Liver (tissue), 9 donors: Measurements from ENCODE around the gene TTLL13. TPM values are rescaled to one million over a fixed set of nuclear protein-coding genes. Genes with fewer than 3 reads are reported as not detected.

Source experiments
- DNase-seq: peaks from one replicate; pipeline ENCODE4 v3.0.0-alpha.2; 2017; ENCODE audit warnings: low spot score
- H3K27ac ChIP-seq, 2 donors: one replicate each; pipeline ENCODE4 v1.7.0; 2013; ENCODE audit warnings: inconsistent platforms in 2 of 2, low read length in 2 of 2, control low read depth in 1 of 2, low read depth in 1 of 2, mild to moderate bottlenecking in 1 of 2
- H3K27me3 ChIP-seq, 4 donors: one replicate each; pipeline versions ENCODE4 v1.6.1 to v1.7.0; 2013; ENCODE audit warnings: low read length in 3 of 4, inconsistent platforms in 1 of 4, mild to moderate bottlenecking in 1 of 4, moderate library complexity in 1 of 4; ENCODE audit not compliant: control insufficient read depth in 4 of 4, insufficient read depth in 4 of 4
- H3K36me3 ChIP-seq, 4 donors: one replicate each; pipeline versions ENCODE4 v1.6.1 to v1.7.0; 2013; ENCODE audit warnings: low read length in 3 of 4, mild to moderate bottlenecking in 3 of 4, low read depth in 1 of 4, moderate library complexity in 1 of 4; ENCODE audit not compliant: control insufficient read depth in 4 of 4, insufficient read depth in 3 of 4
- H3K4me1 ChIP-seq, 4 donors: one replicate each; pipeline versions ENCODE4 v1.6.1 to v1.7.0; 2013; ENCODE audit warnings: low read length in 3 of 4, mild to moderate bottlenecking in 3 of 4, moderate library complexity in 1 of 4; ENCODE audit not compliant: control insufficient read depth in 4 of 4, insufficient read depth in 4 of 4
- H3K4me3 ChIP-seq, 3 donors: one replicate each; pipeline versions ENCODE4 v1.6.1 to v1.7.0; 2013; ENCODE audit warnings: low read length in 3 of 3, control low read depth in 1 of 3, low read depth in 1 of 3, mild to moderate bottlenecking in 1 of 3
- H3K9ac ChIP-seq, 2 donors: one replicate each; pipeline ENCODE4 v1.7.0; 2013; ENCODE audit warnings: low read length in 2 of 2, mild to moderate bottlenecking in 2 of 2, moderate library complexity in 2 of 2, control low read depth in 1 of 2, low read depth in 1 of 2
- H3K9me3 ChIP-seq, 4 donors: one replicate each; pipeline versions ENCODE4 v1.6.1 to v1.7.0; 2013; ENCODE audit warnings: low read length in 3 of 4; ENCODE audit not compliant: control insufficient read depth in 4 of 4
- ATF3 ChIP-seq: IDR thresholded peaks from 2 replicates; pipeline ENCODE4 v1.6.1; 2016; ENCODE audit warnings: antibody characterized with exemption
- CTCF ChIP-seq: fragments of 150-350 bp; IDR thresholded peaks from 2 replicates; pipeline ENCODE4 v1.5.1; 2017; ENCODE audit warnings: improper control_type of control experiment, low read depth, low read length; ENCODE audit not compliant: missing input control
- EGR1 ChIP-seq, 2 donors: IDR thresholded peaks; 2 replicates each; pipeline ENCODE4 v1.6.1; 2016 to 2018; ENCODE audit warnings: antibody characterized with exemption in 2 of 2, low read depth in 2 of 2
- FOXA1 ChIP-seq: IDR thresholded peaks from 2 replicates; pipeline ENCODE4 v1.6.1; 2016; ENCODE audit warnings: antibody characterized with exemption
- FOXA2 ChIP-seq: IDR thresholded peaks from 2 replicates; pipeline ENCODE4 v1.6.1; 2016; ENCODE audit warnings: antibody characterized with exemption
- GABPA ChIP-seq, 2 donors: IDR thresholded peaks in 1 of 2; conservative IDR thresholded peaks in 1 of 2; 2 replicates each; pipeline ENCODE4 v1.6.1; 2016; ENCODE audit warnings: antibody characterized with exemption in 2 of 2, mild to moderate bottlenecking in 1 of 2, moderate library complexity in 1 of 2
- HNF4A ChIP-seq, 2 donors: conservative IDR thresholded peaks; 2 replicates each; pipeline ENCODE4 v1.6.1; 2016; ENCODE audit warnings: antibody characterized with exemption in 2 of 2, mild to moderate bottlenecking in 2 of 2
- HNF4G ChIP-seq: IDR thresholded peaks from 2 replicates; pipeline ENCODE4 v1.6.1; 2016; ENCODE audit warnings: antibody characterized with exemption
- NR2F2 ChIP-seq: IDR thresholded peaks from 2 replicates; pipeline ENCODE4 v1.6.1; 2016; ENCODE audit warnings: antibody characterized with exemption
- RAD21 ChIP-seq, 2 donors: IDR thresholded peaks; 2 replicates each; pipeline ENCODE4 v1.6.1; 2016; ENCODE audit warnings: antibody characterized with exemption in 2 of 2, mild to moderate bottlenecking in 2 of 2
- REST ChIP-seq: IDR thresholded peaks from 2 replicates; pipeline ENCODE4 v1.6.1; 2016; ENCODE audit warnings: antibody characterized with exemption, mild to moderate bottlenecking
- RXRA ChIP-seq, 2 donors: IDR thresholded peaks; 2 replicates each; pipeline ENCODE4 v1.6.1; 2017 to 2018; ENCODE audit warnings: antibody characterized with exemption in 2 of 2, mild to moderate bottlenecking in 1 of 2
- SP1 ChIP-seq: IDR thresholded peaks from 2 replicates; pipeline ENCODE4 v1.6.1; 2018; ENCODE audit warnings: antibody characterized with exemption, mild to moderate bottlenecking
- TAF1 ChIP-seq: conservative IDR thresholded peaks from 2 replicates; pipeline ENCODE4 v1.6.1; 2016; ENCODE audit warnings: antibody characterized with exemption, mild to moderate bottlenecking
- YY1 ChIP-seq: IDR thresholded peaks from 2 replicates; pipeline ENCODE4 v1.6.1; 2016; ENCODE audit warnings: antibody characterized with exemption, mild to moderate bottlenecking
- ZBTB33 ChIP-seq: IDR thresholded peaks from 2 replicates; pipeline ENCODE4 v1.6.1; 2016; ENCODE audit warnings: antibody characterized with exemption
- WGBS: extraction: QIAGEN DNeasy Blood & Tissue Kit; methylation state at CpG from one replicate; pipeline ENCODE4 v1.1.7; 2013; 5-methylcytosine and 5-hydroxymethylcytosine counted together
- polyA plus RNA-seq, 2 donors: library from polyadenylated mRNA; stranded (reverse) in 1 of 2; unstranded in 1 of 2; fragments of 200-250 nt in 1 of 2; fragments of >200 nt in 1 of 2; fragmentation: Nextera tagmentation in 1 of 2; extraction: Ambion mirVana in 1 of 2; gene quantifications; one replicate each; pipeline versions ENCODE4 v1.2.1 to v1.2.3, GENCODE V29; 2013 to 2015
- total RNA-seq, 2 donors: library from RNA; depleted of rRNA; stranded (reverse); fragments of >200 nt; gene quantifications; one replicate each; pipeline ENCODE4 v1.2.3, GENCODE V29; 2014
- donor health status: healthy.
- donor health status: healthy.
- donor health status: healthy.
- donor health status: healthy.
- donor health status: healthy.

Gene TTLL13
- total and polyA plus RNA-seq, 4 donors: 0.08 to 0.17 TPM; not detected in 2

GRCh38 chr15:90214553-90215196 is 34.7 kb upstream of the TTLL13 start:
- 83% methylated on average over 8 of the region's 8 CpGs for WGBS
- H3K9ac ChIP-seq: no peak overlapping the region
- DNase-seq: no peak
- no peaks in the 10 kb centered on the region for H3K27me3 ChIP-seq
- H3K27ac ChIP-seq: no peak overlapping the region
- H3K4me1 ChIP-seq: peaks cover 3 to 43% (median 31%) of the 10 kb centered on the region in 4 donors
- no peak overlapping the region for H3K4me3 ChIP-seq
- peaks cover 0 to 13% (median 8%) of the 10 kb centered on the region in 4 donors for H3K36me3 ChIP-seq
- H3K9me3 ChIP-seq: no peaks in the 10 kb centered on the region
- no peak for TF ChIP-seq EGR1 (IDR thresholded peaks at IDR 0.05; ENCODE audit: low read depth in 2 of 2)
- TF ChIP-seq HNF4G: no peak
- TF ChIP-seq NR2F2: no peak
- TF ChIP-seq RAD21 (IDR thresholded peaks at IDR 0.05): peak in 1 of 2 donors; percentile 66
- TF ChIP-seq HNF4A (conservative IDR thresholded peaks at IDR 0.05): no peak
- no peak for TF ChIP-seq REST
- no peak for TF ChIP-seq SP1
- no peak for TF ChIP-seq GABPA (IDR thresholded peaks at IDR 0.05 in 1 of 2, conservative IDR thresholded peaks at IDR 0.05 in 1 of 2)
- TF ChIP-seq FOXA2: no peak
- no peak for TF ChIP-seq FOXA1
- no peak for TF ChIP-seq ATF3
- TF ChIP-seq ZBTB33: no peak
- TF ChIP-seq CTCF: peak; percentile 22

GRCh38 chr15:90217671-90218394 is 31.5 kb upstream of the TTLL13 start:
- 88% methylated on average over 9 of the region's 9 CpGs for WGBS
- DNase-seq: no peak
- H3K4me1 ChIP-seq: peaks cover 0 to 21% (median 16%) of the 10 kb centered on the region in 4 donors
- no peaks in the 10 kb centered on the region for H3K27me3 ChIP-seq
- no peak overlapping the region for H3K4me3 ChIP-seq
- H3K9me3 ChIP-seq: no peaks in the 10 kb centered on the region
- H3K36me3 ChIP-seq: peaks cover 0 to 15% (median 8%) of the 10 kb centered on the region in 4 donors
- no peak overlapping the region for H3K27ac ChIP-seq
- H3K9ac ChIP-seq: no peak overlapping the region
- TF ChIP-seq RAD21 (IDR thresholded peaks at IDR 0.05): no peak
- TF ChIP-seq GABPA (IDR thresholded peaks at IDR 0.05 in 1 of 2, conservative IDR thresholded peaks at IDR 0.05 in 1 of 2): no peak
- TF ChIP-seq SP1: no peak
- no peak for TF ChIP-seq ATF3
- no peak for TF ChIP-seq HNF4A (conservative IDR thresholded peaks at IDR 0.05)
- TF ChIP-seq FOXA2: no peak
- no peak for TF ChIP-seq ZBTB33
- no peak for TF ChIP-seq TAF1
- TF ChIP-seq REST: no peak
- TF ChIP-seq RXRA (IDR thresholded peaks at IDR 0.05): no peak
- no peak for TF ChIP-seq YY1
